Colonic mucosa (tissue), 4 donors: Measurements from ENCODE around the gene MKKS. TPM values are rescaled to one million over a fixed set of nuclear protein-coding genes. Genes with fewer than 3 reads are reported as not detected.

Source experiments
- DNase-seq: peaks from one replicate; pipeline ENCODE4 v3.0.0-alpha.2; 2020
- H3K27ac ChIP-seq: fragments of 200-600 bp; one replicate; pipeline ENCODE4 v1.8.0; 2021
- H3K27me3 ChIP-seq: fragments of 200-600 bp; one replicate; pipeline ENCODE4 v1.8.0; 2021
- H3K36me3 ChIP-seq: fragments of 200-600 bp; one replicate; pipeline ENCODE4 v1.8.0; 2021
- H3K4me1 ChIP-seq: fragments of 200-600 bp; one replicate; pipeline ENCODE4 v1.8.0; 2021; ENCODE audit warnings: mild to moderate bottlenecking
- H3K4me3 ChIP-seq: fragments of 200-600 bp; one replicate; pipeline ENCODE4 v1.8.0; 2021
- H3K9ac ChIP-seq, 2 donors: one replicate each; pipeline ENCODE4 v1.7.0; 2013; ENCODE audit warnings: control low read depth in 2 of 2, low read depth in 2 of 2, low read length in 2 of 2
- H3K9me3 ChIP-seq: fragments of 200-600 bp; one replicate; pipeline ENCODE4 v1.8.0; 2021
- CTCF ChIP-seq: fragments of 200-600 bp; IDR thresholded peaks from one replicate; pipeline ENCODE4 v1.8.0; 2022; ENCODE audit warnings: antibody characterized with exemption, mild to moderate bottlenecking
- intact Hi-C: fragments of 100-400 bp; cut with DNase I; formaldehyde crosslinking; loops from one replicate; pipeline ENCODE4 v1.14.1; 2022
- total RNA-seq, 2 donors: library from RNA; stranded (reverse); fragmentation: NEBNext Ultra II Directional in 1 of 2; extraction: Animal tissue kit (Norgen Biotek cat#: 25700) in 1 of 2; gene quantifications; one replicate each; pipeline ENCODE4 v1.2.1, GENCODE V29; 2021
- donor health status: healthy.
- donor health status: DM: no; HTN: no; CAD: no.
- donor health status: DM: no; HTN: no; CAD: no.

MKKS gene
- total RNA-seq, 2 donors from 2014 or later, result 22.6 to 24.9 TPM

GRCh38 chr20:10415013-10415650 is 18.9 kb downstream of the MKKS start:
- intact Hi-C loops, result no loop called here
- DNase-seq, result no peak
- H3K9ac ChIP-seq, result no peak overlapping the region
- no peaks in the 10 kb centered on the region for H3K27me3 ChIP-seq
- H3K4me3 ChIP-seq, result no peak overlapping the region
- no peak for TF ChIP-seq CTCF
- H3K4me1 ChIP-seq, result no peaks in the 10 kb centered on the region
- H3K9me3 ChIP-seq, result no peaks in the 10 kb centered on the region
- no peaks in the 10 kb centered on the region for H3K36me3 ChIP-seq
- no peak overlapping the region for H3K27ac ChIP-seq

- intact Hi-C loops, result no loop called here
These were observed 21.2 kb downstream of the MKKS start for GRCh38 chr20:10412591-10413408.

GRCh38 chr20:10411673-10412072 is 22.3 kb downstream of the MKKS start:
- intact Hi-C loops, result no loop called here
- no peak for DNase-seq
- no peaks in the 10 kb centered on the region for H3K4me1 ChIP-seq
- no peaks in the 10 kb centered on the region for H3K9me3 ChIP-seq
- H3K27me3 ChIP-seq, result no peaks in the 10 kb centered on the region
- H3K36me3 ChIP-seq, result no peaks in the 10 kb centered on the region
- TF ChIP-seq CTCF, result no peak
- no peak overlapping the region for H3K27ac ChIP-seq
- H3K9ac ChIP-seq, result no peak overlapping the region
- H3K4me3 ChIP-seq, result no peak overlapping the region

More at GRCh38 chr20:10412591-10413408, 21.2 kb downstream of the MKKS start:
- DNase-seq, result no peak
- H3K9me3 ChIP-seq, result no peaks in the 10 kb centered on the region
- TF ChIP-seq CTCF, result no peak
- H3K4me1 ChIP-seq, result no peaks in the 10 kb centered on the region
- H3K36me3 ChIP-seq, result no peaks in the 10 kb centered on the region
- no peak overlapping the region for H3K9ac ChIP-seq
- H3K27ac ChIP-seq, result no peak overlapping the region
- H3K4me3 ChIP-seq, result no peak overlapping the region
- H3K27me3 ChIP-seq, result no peaks in the 10 kb centered on the region

GRCh38 chr20:10408108-10408813 is 25.8 kb downstream of the MKKS start:
- no peaks in the 10 kb centered on the region for H3K27me3 ChIP-seq
- no peaks in the 10 kb centered on the region for H3K4me1 ChIP-seq
- intact Hi-C loops, result no loop called here

More at GRCh38 chr20:10408108-10408813, 25.8 kb downstream of the MKKS start:
- Histone ChIP-seq H3K36me3 (peaks cover 5% of the 10 kb centered on the region), H3K27ac (no peak overlapping the region), H3K4me3 (no peak overlapping the region), H3K9me3 (no peaks in the 10 kb centered on the region), H3K9ac (no peak overlapping the region)
- DNase-seq, result no peak
- no peak for TF ChIP-seq CTCF
